Neural cell (in vitro differentiated cells): ENCODE data around the gene FXYD4. TPM values are rescaled to one million over a fixed set of nuclear protein-coding genes. Genes with fewer than 3 reads are reported as not detected.

Experiments
- H2AFZ ChIP-seq: fragments of 200-600, 300-800 bp; sonication (generic), shearing (Covaris generic); 2 replicates; pipeline ENCODE4 v1.6.0; 2014; ENCODE audit warnings: low read depth, mild to moderate bottlenecking, antibody characterized with exemption, low read length, moderate library complexity
- H3F3A ChIP-seq: fragments of 200-600 bp; shearing (Covaris generic); 2 replicates; pipeline ENCODE4 v1.6.1; 2016; ENCODE audit warnings: mild to moderate bottlenecking, moderate library complexity, mixed read lengths, antibody characterized with exemption, low read length; ENCODE audit not compliant: insufficient read depth, poor library complexity, severe bottlenecking
- H3K27ac ChIP-seq: fragments of 200-600, 300-800 bp; sonication (generic), shearing (Covaris generic); 2 replicates; pipeline ENCODE4 v1.5.1; 2014; ENCODE audit warnings: mild to moderate bottlenecking, low read length, moderate library complexity
- H3K27me3 ChIP-seq: fragments of 300-800, 200-600 bp; sonication (generic), shearing (Covaris generic); 2 replicates; pipeline ENCODE4 v1.6.0; 2014; ENCODE audit warnings: mild to moderate bottlenecking, low read depth, low read length, moderate library complexity; ENCODE audit not compliant: insufficient read depth
- H3K36me3 ChIP-seq: fragments of 300-800, 200-600 bp; sonication (generic), shearing (Covaris generic); 2 replicates; pipeline ENCODE4 v1.5.1; 2014; ENCODE audit warnings: mild to moderate bottlenecking, antibody characterized with exemption, low read length, moderate library complexity; ENCODE audit not compliant: insufficient read depth
- H3K4me2 ChIP-seq: fragments of 300-800, 200-600 bp; sonication (generic), shearing (Covaris generic); 2 replicates; pipeline ENCODE4 v1.6.0; 2014; ENCODE audit warnings: mild to moderate bottlenecking, low read length
- H3K4me3 ChIP-seq: fragments of 300-800, 200-600 bp; sonication (generic), shearing (Covaris generic); 2 replicates; pipeline ENCODE4 v1.5.1; 2014; ENCODE audit warnings: mild to moderate bottlenecking, low read length, moderate library complexity
- H3K79me2 ChIP-seq: fragments of 200-600 bp; shearing (Covaris generic); replicated peaks from 2 replicates; pipeline ENCODE4 v1.6.0; 2014; ENCODE audit warnings: mild to moderate bottlenecking, low read length, moderate library complexity; ENCODE audit not compliant: insufficient read depth
- H3K9ac ChIP-seq: fragments of 300-800, 200-600 bp; sonication (generic), shearing (Covaris generic); 2 replicates; pipeline ENCODE4 v1.6.1; 2016; ENCODE audit warnings: mild to moderate bottlenecking, low read length, mixed read lengths
- H3K9me2 ChIP-seq: fragments of 200-600 bp; shearing (Covaris generic); 2 replicates; pipeline ENCODE4 v1.6.1; 2016; ENCODE audit warnings: mild to moderate bottlenecking, low read length, mixed read lengths; ENCODE audit not compliant: insufficient read depth
- H3K9me3 ChIP-seq: fragments of 200-600, 300-800 bp; sonication (generic), shearing (Covaris generic); 2 replicates; pipeline ENCODE4 v1.6.1; 2016; ENCODE audit warnings: mild to moderate bottlenecking, mixed run types, low read length, moderate library complexity, mixed read lengths
- H4K20me1 ChIP-seq: fragments of 200-600 bp; shearing (Covaris generic); 2 replicates; pipeline ENCODE4 v1.6.1; 2016; ENCODE audit warnings: mild to moderate bottlenecking, mixed run types; ENCODE audit not compliant: insufficient read depth
- CTCF ChIP-seq: fragments of 450-650 bp; IDR thresholded peaks from 2 replicates; pipeline ENCODE4 v1.5.1; 2014; ENCODE audit warnings: antibody characterized with exemption, mild to moderate bottlenecking, moderate library complexity; ENCODE audit not compliant: poor library complexity, severe bottlenecking
- EP300 ChIP-seq: fragments of 450-650 bp; conservative IDR thresholded peaks from 2 replicates; pipeline ENCODE4 v1.6.1; 2014; ENCODE audit warnings: antibody characterized with exemption, mild to moderate bottlenecking, moderate library complexity; ENCODE audit not compliant: poor library complexity, severe bottlenecking
- EZH2 ChIP-seq: fragments of 200-600, 300-800 bp; shearing (Covaris generic), sonication (generic); IDR thresholded peaks from 2 replicates; pipeline ENCODE4 v1.6.1; 2014; ENCODE audit warnings: antibody characterized with exemption, low read length, borderline replicate concordance, mild to moderate bottlenecking; ENCODE audit not compliant: insufficient read depth, poor library complexity, severe bottlenecking
- MXI1 ChIP-seq: fragments of 450-650 bp; conservative IDR thresholded peaks from 2 replicates; pipeline ENCODE4 v1.6.1; 2014; ENCODE audit warnings: antibody characterized with exemption, mild to moderate bottlenecking; ENCODE audit not compliant: poor library complexity, severe bottlenecking
- POLR2AphosphoS5 ChIP-seq: IDR thresholded peaks from 2 replicates; pipeline ENCODE4 v1.6.1; 2012
- RAD21 ChIP-seq: fragments of 450-650 bp; conservative IDR thresholded peaks from 2 replicates; pipeline ENCODE4 v1.6.1; 2014; ENCODE audit warnings: antibody characterized with exemption, mild to moderate bottlenecking, moderate library complexity
- REST ChIP-seq: IDR thresholded peaks from 2 replicates; pipeline ENCODE4 v1.6.1; 2012; ENCODE audit warnings: borderline replicate concordance
- SMC3 ChIP-seq: fragments of 450-650 bp; conservative IDR thresholded peaks from 2 replicates; pipeline ENCODE4 v1.6.1; 2014; ENCODE audit warnings: antibody characterized with exemption, mild to moderate bottlenecking, moderate library complexity; ENCODE audit not compliant: poor library complexity
- TAF1 ChIP-seq: IDR thresholded peaks from 2 replicates; pipeline ENCODE4 v1.6.1; 2012; ENCODE audit warnings: low read depth
- polyA plus RNA-seq: library from polyadenylated mRNA; depleted of rRNA; stranded (reverse); fragments of >200 nt; gene quantifications from 2 replicates; pipeline ENCODE4 v1.2.3, GENCODE V29; 2014

The FXYD4 gene
- polyA plus RNA-seq, 1 donor from 2014 or later, result not detected

- Histone ChIP-seq H2AFZ (no peak overlapping the region), H3K9ac (no peak overlapping the region), H3K4me2 (no peak overlapping the region), H3K9me2 (no peaks in the 10 kb centered on the region), H3K4me3 (no peak overlapping the region), H3K9me3 (no peaks in the 10 kb centered on the region), H3K27ac (no peak overlapping the region), H3K36me3 (no peaks in the 10 kb centered on the region), H3K79me2 (peaks cover 14% of the 10 kb centered on the region), H3F3A (no peaks in the 10 kb centered on the region), H4K20me1 (no peaks in the 10 kb centered on the region), H3K27me3 (no peaks in the 10 kb centered on the region)
- TF ChIP-seq CTCF (no peak), POLR2AphosphoS5 (no peak), EP300 (no peak), MXI1 (no peak), TAF1 (no peak), EZH2 (no peak), RAD21 (no peak), SMC3 (no peak), REST (no peak)
These were observed 22.3 kb downstream of the FXYD4 start for GRCh38 chr10:43393606-43394360.

- no peaks in the 10 kb centered on the region for H3F3A ChIP-seq
- peaks cover 25% of the 10 kb centered on the region for H3K79me2 ChIP-seq
- H3K9me3 ChIP-seq, result no peaks in the 10 kb centered on the region
- H3K36me3 ChIP-seq, result no peaks in the 10 kb centered on the region
- no peak overlapping the region for H2AFZ ChIP-seq
- H4K20me1 ChIP-seq, result no peaks in the 10 kb centered on the region
- H3K4me2 ChIP-seq, result no peak overlapping the region
- TF ChIP-seq POLR2AphosphoS5 (no peak), CTCF (no peak), MXI1 (no peak), SMC3 (no peak), EP300 (no peak), REST (no peak), RAD21 (no peak), TAF1 (no peak), EZH2 (no peak)
- no peaks in the 10 kb centered on the region for H3K9me2 ChIP-seq
- peak overlapping the region; percentile 68 for H3K4me3 ChIP-seq
- H3K27ac ChIP-seq, result no peak overlapping the region
- no peaks in the 10 kb centered on the region for H3K27me3 ChIP-seq
- no peak overlapping the region for H3K9ac ChIP-seq
These were observed 23.4 kb downstream of the FXYD4 start for GRCh38 chr10:43394868-43395267.
